K562 (cell line): ENCODE data around the gene ARMC6. TPM values are rescaled to one million over a fixed set of nuclear protein-coding genes. Genes with fewer than 3 reads are reported as not detected.

Experiments
- ATAC-seq: fragments of 200-7000 bp; cut with Tn5 transposase; 3 replicates; pipeline ENCODE4 v1.9.1; 2020; ENCODE audit warnings: moderate library complexity
- BruUV-seq: library from RNA; stranded (reverse); fragments of 400-500 nt; replicated peaks from 2 replicates; lab custom pipeline; 2021; lab: Mats Ljungman, UMichigan
- CTCF ChIA-PET: fragments of 300-600 bp; formaldehyde crosslinking; extraction: SDS; loops from one replicate; lab custom pipeline; 2021; ENCODE audit warnings: low intra/inter-chr PET ratio; lab: Yijun Ruan, JAX
- POLR2A ChIA-PET: fragments of 300-600, 350-650 bp; sonication (Branson Sonifier 250); formaldehyde crosslinking; extraction: SDS; loops from one replicate; lab custom pipeline; 2021; ENCODE audit warnings: antibody characterized with exemption, inconsistent platforms; lab: Yijun Ruan, JAX
- DNase-seq, 4 experiments: peaks; one replicate each; pipeline versions ENCODE4 v3.0.0 to v3.0.0-alpha.2; 2011 to 2018; ENCODE audit warnings: low spot score in 3 of 4, mixed read lengths in 3 of 4; ENCODE audit errors: extremely low read depth in 1 of 4
- FAIRE-seq: peaks from 2 replicates; lab custom pipeline; 2011; peaks lifted over from hg19 to GRCh38; lab: Jason Lieb, UNC
- H2AFZ ChIP-seq: 2 replicates; pipeline ENCODE4 v1.6.0; 2011; ENCODE audit warnings: low read depth, low read length, control low read depth, inconsistent platforms
- H3K27ac ChIP-seq: fragments of 200-600 bp; 3 replicates; pipeline ENCODE4 v1.8.0; 2011; ENCODE audit warnings: low read depth, mild to moderate bottlenecking, control low read depth, inconsistent platforms, low read length, moderate library complexity, mixed read lengths; ENCODE audit errors: extremely low read depth
- H3K27me3 ChIP-seq, 2 experiments: fragments of 300-600 bp in 1 of 2; 2 replicates in 1 of 2; 3 replicates in 1 of 2; pipeline versions ENCODE4 v1.6.0 to v1.8.0; 2011; ENCODE audit warnings: inconsistent platforms in 2 of 2, low read length in 2 of 2, mild to moderate bottlenecking in 1 of 2, mixed read lengths in 1 of 2, moderate library complexity in 1 of 2; ENCODE audit not compliant: control insufficient read depth in 2 of 2, insufficient read depth in 2 of 2
- H3K36me3 ChIP-seq: fragments of 300-600 bp; 3 replicates; pipeline ENCODE4 v1.8.0; 2011; ENCODE audit warnings: mild to moderate bottlenecking, low read length, inconsistent platforms; ENCODE audit not compliant: control insufficient read depth, insufficient read depth
- H3K4me1 ChIP-seq, 2 experiments: fragments of 200-600 bp in 1 of 2; replicated peaks in 1 of 2; 2 replicates in 1 of 2; 3 replicates in 1 of 2; pipeline versions ENCODE4 v1.5.1 to v1.8.0; 2011; ENCODE audit warnings: inconsistent platforms in 2 of 2, low read length in 2 of 2, mild to moderate bottlenecking in 1 of 2, mixed read lengths in 1 of 2, moderate library complexity in 1 of 2; ENCODE audit not compliant: control insufficient read depth in 2 of 2, insufficient read depth in 2 of 2
- H3K4me2 ChIP-seq: 2 replicates; pipeline ENCODE4 v1.6.1; 2011; ENCODE audit warnings: low read length, control low read depth, inconsistent platforms, mixed read lengths; ENCODE audit not compliant: insufficient read depth
- H3K4me3 ChIP-seq: fragments of 200-600 bp; sonication (generic), shearing (Covaris generic); 2 replicates; pipeline ENCODE4 v1.5.1; 2016; ENCODE audit warnings: control low read depth, inconsistent platforms
- H3K79me2 ChIP-seq: fragments of 200-600 bp; 3 replicates; pipeline ENCODE4 v1.8.0; 2011; ENCODE audit warnings: low read length, inconsistent platforms; ENCODE audit not compliant: control insufficient read depth, insufficient read depth
- H3K9ac ChIP-seq, 2 experiments: 2 replicates each; pipeline versions ENCODE4 v1.6.0 to v1.6.1; 2011; ENCODE audit warnings: low read depth in 2 of 2, low read length in 2 of 2, control low read depth in 1 of 2, inconsistent platforms in 1 of 2, mild to moderate bottlenecking in 1 of 2, mixed read lengths in 1 of 2; ENCODE audit not compliant: insufficient read depth in 1 of 2
- H3K9me1 ChIP-seq: one replicate; pipeline ENCODE4 v1.6.0; 2011; ENCODE audit warnings: inconsistent platforms, mild to moderate bottlenecking, low read length, moderate library complexity; ENCODE audit not compliant: control insufficient read depth, insufficient read depth
- H3K9me3 ChIP-seq: replicated peaks from 2 replicates; pipeline ENCODE4 v1.5.1; 2011; ENCODE audit warnings: low read depth, low read length, inconsistent platforms; ENCODE audit not compliant: control insufficient read depth, insufficient read depth
- H4K20me1 ChIP-seq: replicated peaks from 2 replicates; pipeline ENCODE4 v1.6.1; 2011; ENCODE audit warnings: low read length, inconsistent platforms, mixed read lengths; ENCODE audit not compliant: control insufficient read depth, insufficient read depth
- CBX5 ChIP-seq: IDR thresholded peaks from 2 replicates; pipeline ENCODE4 v1.6.1; 2014; ENCODE audit warnings: low read depth, borderline replicate concordance
- DIDO1 ChIP-seq: fragments of 450-650 bp; IDR thresholded peaks from 2 replicates; pipeline ENCODE4 v1.6.1; 2016; ENCODE audit warnings: low read depth, missing biosample characterization, missing genetic modification characterization
- FOXA1 ChIP-seq: fragments of 450-650 bp; IDR thresholded peaks from 2 replicates; pipeline ENCODE4 v1.6.1; 2016; ENCODE audit warnings: mild to moderate bottlenecking, borderline replicate concordance
- HDGF ChIP-seq: fragments of 450-650 bp; IDR thresholded peaks from 2 replicates; pipeline ENCODE4 v1.6.1; 2016
- MCM2 ChIP-seq: fragments of 450-650 bp; IDR thresholded peaks from 2 replicates; pipeline ENCODE4 v1.6.1; 2017; ENCODE audit warnings: low read depth, mild to moderate bottlenecking
- PHF20 ChIP-seq: fragments of 450-650 bp; IDR thresholded peaks from 2 replicates; pipeline ENCODE4 v1.6.1; 2018; ENCODE audit not compliant: partially characterized antibody
- POLR3G ChIP-seq: IDR thresholded peaks from 2 replicates; pipeline ENCODE4 v1.6.1; 2011; ENCODE audit not compliant: insufficient read length, insufficient replicate concordance; ENCODE audit errors: extremely low read depth
- PTTG1 ChIP-seq: fragments of 450-650 bp; IDR thresholded peaks from 2 replicates; pipeline ENCODE4 v1.6.1; 2016; ENCODE audit warnings: low read depth, mild to moderate bottlenecking, missing genetic modification characterization, missing compliant biosample characterization
- RAD51 ChIP-seq: fragments of 450-650 bp; IDR thresholded peaks from 2 replicates; pipeline ENCODE4 v1.7.1; 2016; ENCODE audit warnings: low read depth, mild to moderate bottlenecking, borderline replicate concordance
- SAP30 ChIP-seq: fragments of 200-600 bp; sonication (generic); IDR thresholded peaks from 2 replicates; pipeline ENCODE4 v1.6.1; 2012; ENCODE audit warnings: borderline replicate concordance, low read depth, mild to moderate bottlenecking, moderate library complexity, low read length, control low read depth, inconsistent platforms; ENCODE audit not compliant: insufficient read depth, poor library complexity, severe bottlenecking
- SNIP1 ChIP-seq: fragments of 450-650 bp; IDR thresholded peaks from 2 replicates; pipeline ENCODE4 v1.7.1; 2017; ENCODE audit warnings: low read depth, mild to moderate bottlenecking
- ZBTB26 ChIP-seq: fragments of 450-650 bp; formaldehyde crosslinking; IDR thresholded peaks from 2 replicates; pipeline ENCODE4 v1.4.0; 2022; ENCODE audit warnings: missing genetic modification characterization
- ZNF696 ChIP-seq: fragments of 250-450 bp; sonication (Bioruptor Pico); conservative IDR thresholded peaks from 2 replicates; pipeline ENCODE4 v1.4.0; 2020; ENCODE audit warnings: mild to moderate bottlenecking, moderate library complexity
- ZNF717 ChIP-seq: fragments of 250-450 bp; sonication (Bioruptor Pico); IDR thresholded peaks from 2 replicates; pipeline ENCODE4 v1.5.0; 2021
- WGBS: fragments of 100-300 bp; shearing (Covaris generic); methylation state at CpG from one replicate; pipeline ENCODE4 v1.1.6; 2016; ENCODE audit warnings: low coverage, mixed read lengths; ENCODE audit not compliant: insufficient coverage; ENCODE audit errors: missing lambda C conversion rate; 5-methylcytosine and 5-hydroxymethylcytosine counted together
- in situ Hi-C: fragments of 300-500 bp; cut with MboI; formaldehyde crosslinking; loops from 4 replicates; pipeline ENCODE4 v1.15.0; 2018; ENCODE audit warnings: inconsistent platforms, mixed read lengths
- intact Hi-C: fragments of 100-400 bp; cut with micrococcal nuclease; formaldehyde crosslinking; loops from 2 replicates; pipeline ENCODE4 v1.14.2; 2022
- polyA plus RNA-seq, 8 experiments: library from polyadenylated mRNA; depleted of rRNA in 4 of 8; stranded (reverse) in 5 of 8; unstranded in 3 of 8; fragments of >200 nt; fragmentation: Nextera tagmentation in 2 of 8; fragmentation: Illumina TruSeq in 1 of 8; extraction: Ambion mirVana in 2 of 8; extraction: Trizol in 1 of 8; gene quantifications; 2 replicates each; pipeline versions ENCODE4 v1.2.1 to v1.2.3, GENCODE V29; 2011 to 2014; ENCODE audit warnings: inconsistent platforms in 1 of 8, missing spikeins in 1 of 8
- total RNA-seq, 7 experiments: library from RNA; depleted of rRNA in 6 of 7; stranded (reverse); fragments of >200 nt in 6 of 7; fragmentation: Illumina TruSeq in 2 of 7; extraction: Trizol in 2 of 7; gene quantifications; 2 replicates each; pipeline versions ENCODE4 v1.2.1 to v1.2.3, GENCODE V29; 2011 to 2021; ENCODE audit warnings: low replicate concordance in 1 of 7
- TF ChIP-seq, protein P1 (sequence below): fragments of 450-650 bp; IDR thresholded peaks from 2 replicates; pipeline ENCODE4 v1.6.1; 2016; ENCODE audit warnings: low read depth

ARMC6 gene
- total and polyA plus RNA-seq, 9 of the 15 experiments (the other 6 are each of a cell fraction or from before 2014, with no cell fraction given) = 2.1 to 93.4 (median 63.6) TPM

- DNase-seq = peak; percentile 82 to 95 (median 88)
- Histone ChIP-seq H3K36me3 (peaks cover 57% of the 10 kb centered on the region), H3K9me1 (no peaks in the 10 kb centered on the region), H3K79me2 (peaks cover 88% of the 10 kb centered on the region), H3K27me3 (no peaks in the 10 kb centered on the region), H3K4me1 (peaks cover 4 to 30% of the 10 kb centered on the region in 2 experiments; a peak in 3 of 5 replicates), H2AFZ (peak overlapping the region; percentile 73), H3K4me2 (peak overlapping the region; percentile 88), H3K9ac (peak overlapping the region; percentile 95 to 99), H3K4me3 (peak overlapping the region; percentile 98), H3K9me3 (0 out of 2 replicates have a peak, but pooled peaks cover 4% of the 10 kb centered on the region), H4K20me1 (no peaks in the 10 kb centered on the region), H3K27ac (peak overlapping the region; percentile 99)
- ATAC-seq = peak; percentile 93
- intact Hi-C loops = loop anchor here (1.0 kb wide), 1 partner anchor 29 kb away; the partner anchor contains the start of gene SLC25A42
- TSS peak; percentile 66 for BruUV-seq
- POLR2A ChIA-PET = no interaction called here
- CTCF ChIA-PET = no interaction called here
- WGBS = under 1% methylated on average over 10 of the region's 10 CpGs
- FAIRE-seq = peak; percentile 97
- in situ Hi-C loops = no loop called here
- TF ChIP-seq CBX5 (no peak), ZBTB26 (no peak), MCM2 (no peak), PHF20 (no peak), ZNF717 (no peak), SNIP1 (no peak), RAD51 (peak; percentile 73; the same call in 1 of the 2 replicates), ZNF696 (CRISPR knock-in tag) (no peak), HDGF (no peak), DIDO1 (tag) (no peak), SAP30 (no peak), PTTG1 (tag) (no peak), FOXA1 (no peak), POLR3G (no peak)
- TF ChIP-seq, protein P1, sequence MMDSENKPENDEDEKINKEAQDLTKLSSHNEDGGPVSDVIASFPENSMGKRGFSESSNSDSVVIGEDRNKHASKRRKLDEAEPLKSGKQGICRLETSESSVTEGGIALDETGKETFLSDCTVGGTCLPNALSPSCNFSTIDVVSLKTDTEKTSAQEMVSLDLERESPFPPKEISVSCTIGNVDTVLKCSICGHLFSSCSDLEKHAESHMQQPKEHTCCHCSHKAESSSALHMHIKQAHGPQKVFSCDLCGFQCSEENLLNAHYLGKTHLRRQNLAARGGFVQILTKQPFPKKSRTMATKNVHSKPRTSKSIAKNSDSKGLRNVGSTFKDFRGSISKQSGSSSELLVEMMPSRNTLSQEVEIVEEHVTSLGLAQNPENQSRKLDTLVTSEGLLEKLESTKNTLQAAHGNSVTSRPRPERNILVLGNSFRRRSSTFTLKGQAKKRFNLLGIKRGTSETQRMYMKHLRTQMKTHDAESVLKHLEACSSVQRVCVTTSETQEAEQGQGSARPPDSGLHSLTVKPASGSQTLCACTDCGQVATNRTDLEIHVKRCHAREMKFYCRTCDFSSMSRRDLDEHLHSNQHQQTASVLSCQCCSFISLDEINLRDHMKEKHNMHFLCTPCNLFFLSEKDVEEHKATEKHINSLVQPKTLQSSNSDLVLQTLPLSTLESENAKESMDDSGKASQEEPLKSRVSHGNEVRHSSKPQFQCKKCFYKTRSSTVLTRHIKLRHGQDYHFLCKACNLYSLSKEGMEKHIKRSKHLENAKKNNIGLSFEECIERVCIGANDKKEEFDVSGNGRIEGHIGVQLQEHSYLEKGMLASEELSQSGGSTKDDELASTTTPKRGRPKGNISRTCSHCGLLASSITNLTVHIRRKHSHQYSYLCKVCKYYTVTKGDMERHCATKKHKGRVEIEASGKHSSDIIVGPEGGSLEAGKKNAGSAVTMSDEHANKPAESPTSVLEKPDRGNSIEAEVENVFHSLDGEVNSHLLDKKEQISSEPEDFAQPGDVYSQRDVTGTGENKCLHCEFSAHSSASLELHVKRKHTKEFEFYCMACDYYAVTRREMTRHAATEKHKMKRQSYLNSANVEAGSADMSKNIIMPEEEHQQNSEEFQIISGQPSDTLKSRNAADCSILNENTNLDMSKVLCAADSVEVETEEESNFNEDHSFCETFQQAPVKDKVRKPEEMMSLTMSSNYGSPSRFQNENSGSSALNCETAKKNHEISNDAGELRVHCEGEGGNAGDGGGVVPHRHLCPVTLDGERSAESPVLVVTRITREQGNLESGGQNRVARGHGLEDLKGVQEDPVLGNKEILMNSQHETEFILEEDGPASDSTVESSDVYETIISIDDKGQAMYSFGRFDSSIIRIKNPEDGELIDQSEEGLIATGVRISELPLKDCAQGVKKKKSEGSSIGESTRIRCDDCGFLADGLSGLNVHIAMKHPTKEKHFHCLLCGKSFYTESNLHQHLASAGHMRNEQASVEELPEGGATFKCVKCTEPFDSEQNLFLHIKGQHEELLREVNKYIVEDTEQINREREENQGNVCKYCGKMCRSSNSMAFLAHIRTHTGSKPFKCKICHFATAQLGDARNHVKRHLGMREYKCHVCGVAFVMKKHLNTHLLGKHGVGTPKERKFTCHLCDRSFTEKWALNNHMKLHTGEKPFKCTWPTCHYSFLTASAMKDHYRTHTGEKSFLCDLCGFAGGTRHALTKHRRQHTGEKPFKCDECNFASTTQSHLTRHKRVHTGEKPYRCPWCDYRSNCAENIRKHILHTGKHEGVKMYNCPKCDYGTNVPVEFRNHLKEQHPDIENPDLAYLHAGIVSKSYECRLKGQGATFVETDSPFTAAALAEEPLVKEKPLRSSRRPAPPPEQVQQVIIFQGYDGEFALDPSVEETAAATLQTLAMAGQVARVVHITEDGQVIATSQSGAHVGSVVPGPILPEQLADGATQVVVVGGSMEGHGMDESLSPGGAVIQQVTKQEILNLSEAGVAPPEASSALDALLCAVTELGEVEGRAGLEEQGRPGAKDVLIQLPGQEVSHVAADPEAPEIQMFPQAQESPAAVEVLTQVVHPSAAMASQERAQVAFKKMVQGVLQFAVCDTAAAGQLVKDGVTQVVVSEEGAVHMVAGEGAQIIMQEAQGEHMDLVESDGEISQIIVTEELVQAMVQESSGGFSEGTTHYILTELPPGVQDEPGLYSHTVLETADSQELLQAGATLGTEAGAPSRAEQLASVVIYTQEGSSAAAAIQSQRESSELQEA = no peak
These were observed 811 bp downstream of the ARMC6 start for GRCh38 chr19:19034204-19034624.
